Nephron (organoid): ENCODE results near the gene ZFAND2A.

Experiments
- H3K27ac Mint-ChIP-seq, 3 experiments: 2 replicates each; pipeline ENCODE4 v1.8.0; 2020; ENCODE audit warnings: mixed read lengths in 3 of 3, mild to moderate bottlenecking in 2 of 3, moderate library complexity in 1 of 3
- H3K27me3 Mint-ChIP-seq: 2 replicates; pipeline ENCODE4 v1.8.0; 2021; ENCODE audit warnings: low read depth, mild to moderate bottlenecking, moderate library complexity, mixed read lengths
- H3K36me3 Mint-ChIP-seq: 2 replicates; pipeline ENCODE4 v1.8.0; 2020; ENCODE audit warnings: low read depth, mixed read lengths
- H3K4me1 Mint-ChIP-seq: 2 replicates; pipeline ENCODE4 v1.8.0; 2020; ENCODE audit warnings: mixed read lengths
- H3K4me3 Mint-ChIP-seq, 3 experiments: 2 replicates each; pipeline ENCODE4 v1.8.0; 2020; ENCODE audit warnings: mild to moderate bottlenecking in 3 of 3, mixed read lengths in 3 of 3, moderate library complexity in 2 of 3
- H3K9me3 Mint-ChIP-seq: 2 replicates; pipeline ENCODE4 v1.8.0; 2020; ENCODE audit warnings: mixed read lengths
- CTCF ChIP-seq, 3 experiments: fragments of 200-600 bp; sonication (generic); IDR thresholded peaks; one replicate each; pipeline ENCODE4 v1.5.0; 2021; ENCODE audit warnings: antibody characterized with exemption in 3 of 3; ENCODE audit not compliant: unreplicated experiment in 3 of 3

Gene ZFAND2A

GRCh38 chr7:1108264-1108920 is 51.6 kb downstream of the ZFAND2A start:
- no peaks in the 10 kb centered on the region for H3K36me3 Mint-ChIP-seq

GRCh38 chr7:1106793-1107421 is 53.1 kb downstream of the ZFAND2A start:
- H3K4me1 Mint-ChIP-seq, result peaks cover 46% of the 10 kb centered on the region
- peak overlapping the region; percentile 6 to 50 (median 18) for H3K27ac Mint-ChIP-seq
- no peak for TF ChIP-seq CTCF (IDR thresholded peaks at IDR 0.05; ENCODE audit: unreplicated experiment in 3 of 3)
- H3K27me3 Mint-ChIP-seq, result peaks cover 8% of the 10 kb centered on the region
- no peaks in the 10 kb centered on the region for H3K36me3 Mint-ChIP-seq
- H3K4me3 Mint-ChIP-seq, result no peak overlapping the region
- no peaks in the 10 kb centered on the region for H3K9me3 Mint-ChIP-seq

More at GRCh38 chr7:1108264-1108920, 51.6 kb downstream of the ZFAND2A start:
- no peak for TF ChIP-seq CTCF (IDR thresholded peaks at IDR 0.05; ENCODE audit: unreplicated experiment in 3 of 3)
- H3K27me3 Mint-ChIP-seq, result peaks cover 4% of the 10 kb centered on the region
- no peak overlapping the region for H3K27ac Mint-ChIP-seq
- H3K4me1 Mint-ChIP-seq, result peaks cover 39% of the 10 kb centered on the region
- H3K9me3 Mint-ChIP-seq, result no peaks in the 10 kb centered on the region
- H3K4me3 Mint-ChIP-seq, result no peak overlapping the region

GRCh38 chr7:1106063-1106792 is 53.8 kb downstream of the ZFAND2A start:
- Mint-ChIP-seq H3K27me3 (peaks cover 8% of the 10 kb centered on the region), H3K27ac (peak overlapping the region; percentile 6 to 50 (median 11)), H3K4me1 (peaks cover 51% of the 10 kb centered on the region), H3K36me3 (no peaks in the 10 kb centered on the region), H3K9me3 (no peaks in the 10 kb centered on the region), H3K4me3 (no peak overlapping the region)
- no peak for TF ChIP-seq CTCF (IDR thresholded peaks at IDR 0.05; ENCODE audit: unreplicated experiment in 3 of 3)

GRCh38 chr7:1105189-1105588 is 54.8 kb downstream of the ZFAND2A start:
- peaks cover 8% of the 10 kb centered on the region for H3K27me3 Mint-ChIP-seq
- peaks cover 54% of the 10 kb centered on the region for H3K4me1 Mint-ChIP-seq
- H3K36me3 Mint-ChIP-seq, result no peaks in the 10 kb centered on the region
- peak overlapping the region; percentile 18 to 69 (median 48) for H3K27ac Mint-ChIP-seq
- no peak for TF ChIP-seq CTCF (IDR thresholded peaks at IDR 0.05; ENCODE audit: unreplicated experiment in 3 of 3)
- H3K9me3 Mint-ChIP-seq, result no peaks in the 10 kb centered on the region
- H3K4me3 Mint-ChIP-seq, result no peak overlapping the region

GRCh38 chr7:1104516-1105179 is 55.3 kb downstream of the ZFAND2A start:
- Mint-ChIP-seq H3K9me3 (no peaks in the 10 kb centered on the region), H3K4me1 (peaks cover 54% of the 10 kb centered on the region), H3K27ac (peak overlapping the region; percentile 18 to 69 (median 48)), H3K4me3 (no peak overlapping the region), H3K36me3 (no peaks in the 10 kb centered on the region), H3K27me3 (peaks cover 8% of the 10 kb centered on the region)
- TF ChIP-seq CTCF (IDR thresholded peaks at IDR 0.05; ENCODE audit: unreplicated experiment in 3 of 3), result no peak
